Left ventricle myocardium inferior (tissue), 1 donor: ENCODE results near the gene HAUS1. TPM values are rescaled to one million over a fixed set of nuclear protein-coding genes. Genes with fewer than 3 reads are reported as not detected.
A peak's percentile ranks its signal among the peaks of the same experiment; 100 is the strongest.
"Not testable (repeated sequence)": the region's sequence is repeated elsewhere in the genome, so short reads cannot be mapped to it uniquely, and the experiment has no call there.

ENCODE experiments used
- DNase-seq: peaks from one replicate; pipeline ENCODE4 v3.0.0-alpha.2; 2020
- H3K27ac ChIP-seq: fragments of 200-600 bp; replicated peaks from 2 replicates; pipeline ENCODE4 v1.8.0; 2021
- H3K27me3 ChIP-seq: fragments of 200-600 bp; 2 replicates; pipeline ENCODE4 v1.8.0; 2021; ENCODE audit warnings: low read depth
- H3K36me3 ChIP-seq: fragments of 200-600 bp; 2 replicates; pipeline ENCODE4 v1.8.0; 2021
- H3K4me1 ChIP-seq: fragments of 200-600 bp; 2 replicates; pipeline ENCODE4 v1.8.0; 2021
- H3K4me3 ChIP-seq: fragments of 200-600 bp; 2 replicates; pipeline ENCODE4 v1.8.0; 2021; ENCODE audit warnings: mild to moderate bottlenecking, moderate library complexity
- H3K9me3 ChIP-seq: fragments of 200-600 bp; replicated peaks from 2 replicates; pipeline ENCODE4 v1.8.0; 2021
- CTCF ChIP-seq: fragments of 200-600 bp; IDR thresholded peaks from 2 replicates; pipeline ENCODE4 v1.8.0; 2021; ENCODE audit warnings: antibody characterized with exemption, mild to moderate bottlenecking, borderline replicate concordance
- intact Hi-C: fragments of 100-400 bp; cut with micrococcal nuclease; formaldehyde crosslinking; loops from one replicate; pipeline ENCODE4 v1.11.0; 2022
- total RNA-seq: library from RNA; stranded (reverse); fragmentation: NEBNext Ultra II Directional; extraction: Animal tissue kit (Norgen Biotek cat#: 25700); gene quantifications from one replicate; pipeline ENCODE4 v1.2.1, GENCODE V29; 2021
- donor health status: DM: no; HTN: yes; CAD: no; lungs with severe emphysema.

The HAUS1 gene
- total RNA-seq, 1 donor from 2014 or later = 6.4 TPM

DNA sequence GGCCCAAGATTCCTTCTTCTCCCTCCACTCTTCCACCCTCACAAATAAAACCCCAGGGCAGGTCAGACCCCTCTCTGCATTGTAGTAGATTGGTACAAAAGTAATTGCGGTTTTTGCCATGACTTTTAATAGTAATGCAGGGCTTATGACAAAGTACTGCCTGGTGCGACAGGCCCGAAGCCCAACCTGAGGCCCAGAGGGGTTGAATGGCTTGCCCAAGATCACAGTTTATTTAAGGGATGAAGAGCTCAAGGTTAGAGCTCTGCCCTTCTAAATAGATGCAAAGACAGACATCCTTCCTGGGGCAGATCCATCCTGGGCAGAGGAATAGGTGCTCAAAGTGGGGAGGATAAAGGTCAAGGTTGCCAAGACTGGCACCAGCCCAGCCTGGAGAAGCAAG lies 31.2 kb upstream of the HAUS1 start:
- no peak for DNase-seq
- Histone ChIP-seq H3K4me1 (peaks cover 38% of the 10 kb centered on the region), H3K4me3 (peak overlapping the region; percentile 76), H3K9me3 (peaks cover 3% of the 10 kb centered on the region), H3K27me3 (no peaks in the 10 kb centered on the region), H3K27ac (no peak overlapping the region), H3K36me3 (peaks cover 8% of the 10 kb centered on the region)
- TF ChIP-seq CTCF = no peak
- intact Hi-C loops = no loop called here

DNA sequence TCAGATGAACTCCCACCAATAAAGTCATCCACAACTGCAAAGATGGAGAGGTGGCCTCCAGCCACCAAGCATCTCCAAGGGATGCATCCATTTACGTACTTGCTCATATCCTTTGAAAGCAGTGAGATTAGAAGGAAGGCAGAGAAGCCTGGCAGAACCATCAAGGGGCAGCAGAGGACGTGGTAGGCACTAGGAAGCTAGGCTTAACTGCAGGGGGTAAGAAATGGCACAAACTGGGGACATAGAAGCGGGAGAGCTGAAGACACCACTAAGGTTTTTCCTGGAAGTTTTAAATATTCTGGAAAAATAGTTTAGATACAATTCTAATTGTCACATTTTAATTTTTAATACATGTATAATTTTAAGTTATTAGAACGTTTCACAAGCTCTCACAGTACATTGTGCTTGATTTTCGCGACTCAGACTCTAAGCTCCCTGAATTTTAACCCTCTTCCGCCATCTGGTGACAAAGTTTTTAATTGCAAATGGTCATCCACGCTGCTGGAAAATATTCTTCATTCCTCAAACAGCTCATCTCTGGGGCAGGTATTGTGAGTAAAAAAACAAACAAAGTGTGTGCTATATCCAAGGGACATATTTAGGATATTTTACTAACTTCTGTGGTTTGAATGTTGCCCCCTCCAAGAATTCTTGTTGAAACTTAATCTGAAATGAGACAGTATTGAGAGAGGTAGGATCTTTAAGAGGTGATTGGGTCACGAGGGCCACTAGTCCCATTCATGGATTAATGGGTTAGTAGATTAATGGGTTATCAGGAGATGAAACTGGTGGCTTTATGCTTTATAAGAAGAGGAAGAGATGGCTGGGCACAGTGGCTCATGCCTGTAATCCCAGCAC lies 30.5 kb upstream of the HAUS1 start:
- Histone ChIP-seq H3K36me3 (peaks cover 15% of the 10 kb centered on the region), H3K4me3 (peak overlapping the region; percentile 76), H3K27ac (no peak overlapping the region), H3K9me3 (no peaks in the 10 kb centered on the region), H3K4me1 (peaks cover 45% of the 10 kb centered on the region), H3K27me3 (no peaks in the 10 kb centered on the region)
- DNase-seq = no peak
- peak; percentile 71 for TF ChIP-seq CTCF
- intact Hi-C loops = no loop called here

DNA sequence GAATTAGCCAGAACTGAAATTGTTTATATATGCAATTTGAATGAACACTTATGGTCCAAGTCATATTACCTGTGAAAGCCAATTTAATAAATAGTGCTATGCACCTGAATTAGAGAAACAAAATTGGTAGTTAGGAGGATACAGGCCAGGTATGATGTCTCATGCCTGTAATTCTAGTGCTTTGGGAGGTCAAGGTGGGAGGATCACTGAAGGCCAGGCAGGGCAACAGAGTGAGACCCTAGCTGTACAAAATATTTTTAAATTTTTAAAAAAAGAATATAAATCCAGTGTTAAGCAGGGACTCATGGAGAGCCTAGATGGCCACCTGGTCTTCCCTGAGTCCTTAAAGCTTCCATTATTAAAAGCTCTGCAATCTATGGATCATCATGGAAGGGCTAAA lies 24.8 kb upstream of the HAUS1 start:
- Histone ChIP-seq H3K4me3 (no peak overlapping the region), H3K27ac (no peak overlapping the region), H3K9me3 (no peaks in the 10 kb centered on the region), H3K4me1 (peaks cover 38% of the 10 kb centered on the region), H3K27me3 (no peaks in the 10 kb centered on the region), H3K36me3 (peaks cover 70% of the 10 kb centered on the region)
- no peak for DNase-seq
- TF ChIP-seq CTCF = no peak
- intact Hi-C loops = no loop called here

GRCh38 chr18:46080156-46080555 lies 24.0 kb upstream of the HAUS1 start:
- intact Hi-C loops = no loop called here
- no peaks in the 10 kb centered on the region for H3K27me3 ChIP-seq
- H3K36me3 ChIP-seq = peaks cover 79% of the 10 kb centered on the region
- DNase-seq = no peak
- TF ChIP-seq CTCF = no peak
- H3K27ac ChIP-seq = no peak overlapping the region
- H3K9me3 ChIP-seq = no peaks in the 10 kb centered on the region
- no peak overlapping the region for H3K4me3 ChIP-seq
- peaks cover 44% of the 10 kb centered on the region for H3K4me1 ChIP-seq

GRCh38 chr18:46084431-46084830 lies 19.8 kb upstream of the HAUS1 start:
- no peak for DNase-seq
- Histone ChIP-seq H3K27ac (no peak overlapping the region), H3K36me3 (peaks cover 99% of the 10 kb centered on the region), H3K27me3 (no peaks in the 10 kb centered on the region), H3K9me3 (no peaks in the 10 kb centered on the region), H3K4me3 (no peak overlapping the region), H3K4me1 (peaks cover 58% of the 10 kb centered on the region)
- no peak for TF ChIP-seq CTCF
- intact Hi-C loops = no loop called here

- Histone ChIP-seq H3K36me3 (peaks cover 100% of the 10 kb centered on the region), H3K4me1 (peaks cover 80% of the 10 kb centered on the region), H3K27ac (peak overlapping the region; percentile 15)
- H3K27me3 ChIP-seq, H3K4me3 ChIP-seq, intact Hi-C loops, DNase-seq, H3K9me3 ChIP-seq: not testable (repeated sequence)
Measured at GRCh38 chr18:46088501-46088900, 15.7 kb upstream of the HAUS1 start.
